OCI-LY7 (cell line): Measurements from ENCODE around the gene AFG3L2. TPM values are rescaled to one million over a fixed set of nuclear protein-coding genes. Genes with fewer than 3 reads are reported as not detected.

ENCODE experiments used
- BruUV-seq: library from RNA; stranded (reverse); fragments of 400-500 nt; replicated peaks from 2 replicates; lab custom pipeline; 2021; lab: Mats Ljungman, UMichigan
- CTCF ChIA-PET: fragments of 300-600 bp; sonication (Branson Sonifier 250); formaldehyde crosslinking; loops from one replicate; lab custom pipeline; 2022; ENCODE audit warnings: antibody characterized with exemption; ENCODE audit not compliant: unreplicated experiment; lab: Charles Lee
- POLR2A ChIA-PET: fragments of 300-600 bp; sonication (Branson Sonifier 250); formaldehyde crosslinking; loops from one replicate; lab custom pipeline; 2022; ENCODE audit warnings: antibody characterized with exemption; lab: Charles Lee
- DNase-seq: peaks from one replicate; pipeline ENCODE4 v3.0.0-alpha.2; 2015; ENCODE audit warnings: low spot score
- H2AFZ ChIP-seq: fragments of 200-600 bp; sonication (generic), shearing (Covaris generic); 2 replicates; pipeline ENCODE4 v1.6.1; 2014; ENCODE audit warnings: mild to moderate bottlenecking, antibody characterized with exemption, low read length, moderate library complexity
- H3K27ac ChIP-seq: fragments of 200-600 bp; sonication (generic); 2 replicates; pipeline ENCODE4 v1.5.1; 2014; ENCODE audit warnings: mixed run types, low read depth, mild to moderate bottlenecking, moderate library complexity, low read length, inconsistent platforms; ENCODE audit not compliant: poor library complexity, severe bottlenecking
- H3K36me3 ChIP-seq: fragments of 200-600 bp; sonication (generic); 2 replicates; pipeline ENCODE4 v1.6.1; 2014; ENCODE audit warnings: mild to moderate bottlenecking, antibody characterized with exemption, low read length, moderate library complexity, mixed read lengths; ENCODE audit not compliant: insufficient read depth
- H3K4me1 ChIP-seq: fragments of 200-600 bp; sonication (generic); 2 replicates; pipeline ENCODE4 v1.5.1; 2014; ENCODE audit warnings: mild to moderate bottlenecking, low read length; ENCODE audit not compliant: insufficient read depth, poor library complexity, severe bottlenecking
- H3K4me2 ChIP-seq: fragments of 200-600 bp; sonication (generic); 2 replicates; pipeline ENCODE4 v1.6.1; 2014; ENCODE audit warnings: mild to moderate bottlenecking, low read length
- H3K4me3 ChIP-seq: fragments of 200-600 bp; sonication (generic); 2 replicates; pipeline ENCODE4 v1.5.1; 2014; ENCODE audit warnings: mild to moderate bottlenecking, low read depth, low read length; ENCODE audit not compliant: poor library complexity, severe bottlenecking
- H3K79me2 ChIP-seq: fragments of 200-600 bp; sonication (generic); 2 replicates; pipeline ENCODE4 v1.6.1; 2016; ENCODE audit warnings: low read depth, mild to moderate bottlenecking, low read length, moderate library complexity, mixed read lengths; ENCODE audit not compliant: insufficient read depth
- H3K9me2 ChIP-seq: fragments of 200-600 bp; sonication (generic); 2 replicates; pipeline ENCODE4 v1.6.1; 2016; ENCODE audit warnings: mild to moderate bottlenecking, low read length, mixed read lengths; ENCODE audit not compliant: insufficient read depth
- H3K9me3 ChIP-seq: fragments of 200-600 bp; sonication (generic); 2 replicates; pipeline ENCODE4 v1.6.1; 2014; ENCODE audit warnings: mild to moderate bottlenecking, mixed run types, low read length, mixed read lengths
- H4K20me1 ChIP-seq: fragments of 200-600 bp; sonication (generic); 2 replicates; pipeline ENCODE4 v1.6.1; 2014; ENCODE audit warnings: mild to moderate bottlenecking, antibody characterized with exemption, low read length, moderate library complexity, mixed read lengths; ENCODE audit not compliant: insufficient read depth
- CTCF ChIP-seq: fragments of 200-600 bp; sonication (generic); conservative IDR thresholded peaks from 2 replicates; pipeline ENCODE4 v1.5.1; 2014; ENCODE audit warnings: mild to moderate bottlenecking, antibody characterized with exemption, low read length, moderate library complexity, mixed read lengths
- EZH2phosphoT487 ChIP-seq: fragments of 200-600 bp; sonication (generic); IDR thresholded peaks from 2 replicates; pipeline ENCODE4 v1.6.1; 2018; ENCODE audit warnings: low read depth, borderline replicate concordance, mild to moderate bottlenecking, mixed run types, antibody characterized with exemption, low read length, moderate library complexity, mixed read lengths
- intact Hi-C: fragments of 100-400 bp; cut with micrococcal nuclease; formaldehyde crosslinking; loops from one replicate; pipeline ENCODE4 v1.10.0; 2022; ENCODE audit not compliant: unreplicated experiment
- total RNA-seq, 2 experiments: library from RNA; depleted of rRNA in 1 of 2; stranded (reverse); fragments of >200 nt in 1 of 2; shearing (Covaris generic) in 1 of 2; gene quantifications; 2 replicates each; pipeline ENCODE4 v1.2.3, GENCODE V29; 2014 to 2022

Gene AFG3L2
- total RNA-seq, 2 experiments from 2014 or later = 44.8 to 72.7 TPM

GRCh38 chr18:12373771-12374116, 3.3 kb downstream of the AFG3L2 start:
- no peak overlapping the region for H3K27ac ChIP-seq
- H3K4me2 ChIP-seq = peak overlapping the region; percentile 3; the same call in 1 of the 2 replicates
- H3K79me2 ChIP-seq = peaks cover 67% of the 10 kb centered on the region
- peaks cover 16% of the 10 kb centered on the region for H3K4me1 ChIP-seq
- H3K9me3 ChIP-seq = no peaks in the 10 kb centered on the region
- POLR2A ChIA-PET = interaction anchor here (0.6 to 0.7 kb wide), 2 partner anchors 30 to 327 kb away, joined by 3 read pairs; no protein-coding TSS in a partner anchor
- no peak for DNase-seq
- H4K20me1 ChIP-seq = peaks cover 20% of the 10 kb centered on the region
- peaks cover 51% of the 10 kb centered on the region for H3K36me3 ChIP-seq
- intact Hi-C loops = no loop called here
- H3K4me3 ChIP-seq = no peak overlapping the region
- CTCF ChIA-PET = no interaction called here
- BruUV-seq = no TSS peak
- no peak overlapping the region for H2AFZ ChIP-seq
- TF ChIP-seq CTCF (no peak), EZH2phosphoT487 (no peak)
- H3K9me2 ChIP-seq = no peaks in the 10 kb centered on the region

- BruUV-seq = no TSS peak
- Histone ChIP-seq H3K9me3 (no peaks in the 10 kb centered on the region), H4K20me1 (peaks cover 20% of the 10 kb centered on the region), H3K36me3 (peaks cover 56% of the 10 kb centered on the region), H3K79me2 (peaks cover 67% of the 10 kb centered on the region), H3K4me1 (peaks cover 16% of the 10 kb centered on the region), H2AFZ (no peak overlapping the region), H3K4me2 (peak overlapping the region; percentile 3; the same call in 1 of the 2 replicates), H3K9me2 (no peaks in the 10 kb centered on the region), H3K27ac (no peak overlapping the region), H3K4me3 (no peak overlapping the region)
- no peak for DNase-seq
- no peak for TF ChIP-seq EZH2phosphoT487
- TF ChIP-seq CTCF = no peak
- ChIA-PET CTCF (no interaction called here), POLR2A (interaction anchor here (0.5 to 0.7 kb wide), 3 partner anchors 30 to 328 kb away, joined by 3 to 4 read pairs (median 3); no protein-coding TSS in a partner anchor)
- intact Hi-C loops = no loop called here
Measured at GRCh38 chr18:12373116-12373770, 3.8 kb downstream of the AFG3L2 start.

- BruUV-seq = no TSS peak
- POLR2A ChIA-PET = interaction anchor here (0.5 kb wide), 1 partner anchor 72 kb away, joined by 4 read pairs; no protein-coding TSS in a partner anchor
Measured at GRCh38 chr18:12372406-12372805, 4.6 kb downstream of the AFG3L2 start.

More at GRCh38 chr18:12372406-12372805, 4.6 kb downstream of the AFG3L2 start:
- H3K4me3 ChIP-seq = no peak overlapping the region
- no peak for DNase-seq
- H2AFZ ChIP-seq = no peak overlapping the region
- H3K79me2 ChIP-seq = peaks cover 67% of the 10 kb centered on the region
- CTCF ChIA-PET = no interaction called here
- no peaks in the 10 kb centered on the region for H3K9me2 ChIP-seq
- no peak overlapping the region for H3K27ac ChIP-seq
- peaks cover 20% of the 10 kb centered on the region for H4K20me1 ChIP-seq
- no peaks in the 10 kb centered on the region for H3K9me3 ChIP-seq
- no peak overlapping the region for H3K4me2 ChIP-seq
- peaks cover 61% of the 10 kb centered on the region for H3K36me3 ChIP-seq
- H3K4me1 ChIP-seq = peaks cover 16% of the 10 kb centered on the region
- intact Hi-C loops = no loop called here
- TF ChIP-seq CTCF (no peak), EZH2phosphoT487 (no peak)
